Stimulated activated CD8-positive, alpha-beta memory T cell treated with anti-CD3 and anti-CD28 coated beads, Interleukin-15, amount 100 ng/mL, for 24 hours (primary cell): ENCODE measurements around the gene DST.

Source experiments
- DNase-seq: peaks from one replicate; pipeline ENCODE4 v3.0.0-alpha.2; 2020; ENCODE audit warnings: low read depth

The DST gene

GRCh38 chr6:56642366-56643261 lies at the start of gene DST:
TSS of gene DST (minus strand) at chr6:56642889.
- no peak for DNase-seq

GRCh38 chr6:56691814-56692213 lies 49.1 kb upstream of the DST start:
- DNase-seq: no peak

GRCh38 chr6:56691286-56691595 lies 48.6 kb upstream of the DST start:
- no peak for DNase-seq

GRCh38 chr6:56690519-56691285 lies 48.0 kb upstream of the DST start:
- DNase-seq: no peak

GRCh38 chr6:56689663-56690062 lies 47.0 kb upstream of the DST start:
- DNase-seq: no peak

- no peak for DNase-seq
Measured at GRCh38 chr6:56689114-56689513, 46.4 kb upstream of the DST start.

- DNase-seq: no peak
Measured at GRCh38 chr6:56688521-56688920, 45.8 kb upstream of the DST start.

GRCh38 chr6:56687551-56687950 lies 44.9 kb upstream of the DST start:
- no peak for DNase-seq

GRCh38 chr6:56686429-56686828 lies 43.7 kb upstream of the DST start:
- DNase-seq: no peak

GRCh38 chr6:56685994-56686393 lies 43.3 kb upstream of the DST start:
- DNase-seq: no peak

- DNase-seq: no peak
Measured at GRCh38 chr6:56685102-56685733, 42.5 kb upstream of the DST start.

GRCh38 chr6:56684342-56685101 lies 41.8 kb upstream of the DST start:
- no peak for DNase-seq

- DNase-seq: no peak
Measured at GRCh38 chr6:56683882-56684281, 41.2 kb upstream of the DST start.

- no peak for DNase-seq
Measured at GRCh38 chr6:56682635-56683034, 39.9 kb upstream of the DST start.

- DNase-seq: no peak
Measured at GRCh38 chr6:56677559-56677958, 34.9 kb upstream of the DST start.

- DNase-seq: no peak
Measured at GRCh38 chr6:56671651-56672461, 29.2 kb upstream of the DST start.

- DNase-seq: no peak
Measured at GRCh38 chr6:56671160-56671559, 28.5 kb upstream of the DST start.

- DNase-seq: no peak
Measured at GRCh38 chr6:56669041-56669440, 26.4 kb upstream of the DST start.

GRCh38 chr6:56668158-56668557 lies 25.5 kb upstream of the DST start:
- no peak for DNase-seq

- DNase-seq: no peak
Measured at GRCh38 chr6:56667336-56667735, 24.6 kb upstream of the DST start.

GRCh38 chr6:56664029-56664428 lies 21.3 kb upstream of the DST start:
- DNase-seq: no peak
